OCI-LY3 (cell line): Measurements from ENCODE around the gene NOL4L.

ENCODE experiments used
- H2AFZ ChIP-seq: fragments of 200-600, 300-600 bp; shearing (Covaris generic); 2 replicates; pipeline ENCODE4 v1.6.0; 2014; ENCODE audit warnings: antibody characterized with exemption, low read depth, low read length
- H3K27ac ChIP-seq: fragments of 200-600, 300-600 bp; sonication (generic); 2 replicates; pipeline ENCODE4 v1.5.1; 2014; ENCODE audit warnings: mild to moderate bottlenecking, low read length, moderate library complexity, mixed read lengths
- H3K27me3 ChIP-seq: fragments of 200-600, 300-600 bp; sonication (generic); 2 replicates; pipeline ENCODE4 v1.6.1; 2014; ENCODE audit warnings: low read depth, low read length, mixed read lengths
- H3K36me3 ChIP-seq: fragments of 200-600, 300-600 bp; sonication (generic); replicated peaks from 2 replicates; pipeline ENCODE3; 2014; ENCODE audit warnings: low read depth, low read length, mixed read lengths
- H3K4me1 ChIP-seq: fragments of 300-600, 200-600 bp; sonication (generic); 2 replicates; pipeline ENCODE4 v1.6.1; 2014; ENCODE audit warnings: low read length, mixed read lengths
- H3K4me2 ChIP-seq: fragments of 200-600, 300-600 bp; sonication (generic); 2 replicates; pipeline ENCODE4 v1.6.1; 2014; ENCODE audit warnings: low read length, mixed read lengths
- H3K4me3 ChIP-seq: fragments of 300-600, 200-600 bp; sonication (generic); 2 replicates; pipeline ENCODE4 v1.5.1; 2014; ENCODE audit warnings: antibody characterized with exemption, mild to moderate bottlenecking, low read length, moderate library complexity
- H3K79me2 ChIP-seq: fragments of 300-600, 200-600 bp; shearing (Covaris generic); 2 replicates; pipeline ENCODE4 v1.6.1; 2014; ENCODE audit warnings: mild to moderate bottlenecking, low read length, mixed read lengths
- H3K9ac ChIP-seq: fragments of 300-600, 200-600 bp; shearing (Covaris generic); 2 replicates; pipeline ENCODE4 v1.6.0; 2014; ENCODE audit warnings: mild to moderate bottlenecking, low read length, moderate library complexity
- H3K9me3 ChIP-seq: fragments of 200-600, 300-600 bp; shearing (Covaris generic); 2 replicates; pipeline ENCODE4 v1.6.1; 2014; ENCODE audit warnings: low read length, mixed read lengths; ENCODE audit not compliant: insufficient read depth
- H4K20me1 ChIP-seq: fragments of 200-600, 300-600 bp; sonication (generic); 2 replicates; pipeline ENCODE4 v1.6.1; 2016; ENCODE audit warnings: low read length, mixed read lengths; ENCODE audit not compliant: insufficient read depth
- CTCF ChIP-seq: fragments of 200-600, 300-600 bp; sonication (generic); IDR thresholded peaks from 2 replicates; pipeline ENCODE4 v1.5.1; 2014; ENCODE audit warnings: antibody characterized with exemption, low read length, low read depth
- EZH2phosphoT487 ChIP-seq: fragments of 200-600 bp; shearing (Covaris generic); IDR thresholded peaks from 2 replicates; pipeline ENCODE4 v1.6.1; 2018; ENCODE audit warnings: antibody characterized with exemption, mixed run types, low read depth

The NOL4L gene

GRCh38 chr20:32528905-32529670 is 56.0 kb downstream of the NOL4L start:
- no peaks in the 10 kb centered on the region for H3K36me3 ChIP-seq
- H3K79me2 ChIP-seq: no peaks in the 10 kb centered on the region
- H3K4me2 ChIP-seq: no peak overlapping the region
- H4K20me1 ChIP-seq: no peaks in the 10 kb centered on the region
- H3K27me3 ChIP-seq: no peaks in the 10 kb centered on the region
- H2AFZ ChIP-seq: no peak overlapping the region
- no peak overlapping the region for H3K4me3 ChIP-seq
- TF ChIP-seq EZH2phosphoT487: no peak
- no peak overlapping the region for H3K9ac ChIP-seq
- no peaks in the 10 kb centered on the region for H3K9me3 ChIP-seq
- no peak overlapping the region for H3K27ac ChIP-seq
- peaks cover 46% of the 10 kb centered on the region for H3K4me1 ChIP-seq

- Histone ChIP-seq H3K4me2 (no peak overlapping the region), H3K4me1 (peaks cover 42% of the 10 kb centered on the region), H3K9ac (no peak overlapping the region), H3K27ac (no peak overlapping the region), H2AFZ (no peak overlapping the region), H4K20me1 (no peaks in the 10 kb centered on the region), H3K79me2 (no peaks in the 10 kb centered on the region), H3K4me3 (no peak overlapping the region), H3K27me3 (no peaks in the 10 kb centered on the region), H3K36me3 (no peaks in the 10 kb centered on the region), H3K9me3 (no peaks in the 10 kb centered on the region)
- TF ChIP-seq EZH2phosphoT487 (no peak), CTCF (no peak)
Observed at GRCh38 chr20:32528171-32528891, 56.8 kb downstream of the NOL4L start.

- Histone ChIP-seq H3K4me2 (no peak overlapping the region), H3K27ac (no peak overlapping the region), H3K4me3 (no peak overlapping the region), H3K36me3 (no peaks in the 10 kb centered on the region), H3K27me3 (no peaks in the 10 kb centered on the region), H3K79me2 (no peaks in the 10 kb centered on the region), H3K9ac (no peak overlapping the region), H4K20me1 (no peaks in the 10 kb centered on the region), H3K4me1 (peaks cover 34% of the 10 kb centered on the region), H2AFZ (no peak overlapping the region), H3K9me3 (no peaks in the 10 kb centered on the region)
- TF ChIP-seq EZH2phosphoT487 (no peak), CTCF (no peak)
Observed at GRCh38 chr20:32527447-32528055, 57.6 kb downstream of the NOL4L start.

GRCh38 chr20:32527052-32527446 is 58.1 kb downstream of the NOL4L start:
- Histone ChIP-seq H3K4me3 (no peak overlapping the region), H2AFZ (no peak overlapping the region), H3K9ac (no peak overlapping the region), H3K36me3 (no peaks in the 10 kb centered on the region), H4K20me1 (no peaks in the 10 kb centered on the region), H3K9me3 (no peaks in the 10 kb centered on the region), H3K79me2 (no peaks in the 10 kb centered on the region), H3K4me1 (peaks cover 30% of the 10 kb centered on the region), H3K27me3 (no peaks in the 10 kb centered on the region), H3K4me2 (peak overlapping the region; percentile 40; the same call in 1 of the 2 replicates), H3K27ac (no peak overlapping the region; the same call in 1 of the 2 replicates)
- TF ChIP-seq CTCF (no peak), EZH2phosphoT487 (no peak)
